ENCODE measurements around the gene MYOT.

Gene MYOT

DNA sequence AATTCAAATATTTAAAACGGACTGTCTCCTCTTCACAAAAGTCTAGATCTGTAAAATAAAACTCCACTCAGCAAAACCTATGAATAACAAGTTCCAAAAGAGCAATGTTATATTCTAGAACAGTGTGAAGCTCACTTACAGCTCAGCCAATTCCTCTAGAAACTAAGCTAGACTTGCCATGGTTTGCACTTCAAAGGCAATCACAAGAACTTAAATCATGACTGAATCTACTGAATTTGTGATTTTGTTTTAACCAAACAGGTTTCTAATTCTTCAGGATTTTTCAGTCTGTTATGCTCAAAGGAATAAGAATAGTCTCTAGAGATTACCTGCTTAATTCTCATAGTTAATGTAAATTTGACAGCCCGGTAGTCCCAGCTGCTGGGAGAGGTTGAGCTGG is 20.2 kb downstream of the MYOT start:
- Histone ChIP-seq H3K4me2 (ENCODE audit: low read length) (peak overlapping the region; percentile 74), H3K9ac (ENCODE audit: low read depth, low read length) (peak overlapping the region; percentile 74), H3K27me3 (ENCODE audit: control insufficient read depth, insufficient read depth, low read length) (no peaks in the 10 kb centered on the region), H3K36me3 (ENCODE audit: insufficient read depth, low read length) (no peaks in the 10 kb centered on the region), H3K4me1 (ENCODE audit: control insufficient read depth, insufficient read depth, low read length) (peaks cover 29% of the 10 kb centered on the region), H3K4me3 (ENCODE audit: low read length) (no peak overlapping the region), H3K9me3 (replicated peaks; ENCODE audit: low read length) (no peaks in the 10 kb centered on the region)

DNA sequence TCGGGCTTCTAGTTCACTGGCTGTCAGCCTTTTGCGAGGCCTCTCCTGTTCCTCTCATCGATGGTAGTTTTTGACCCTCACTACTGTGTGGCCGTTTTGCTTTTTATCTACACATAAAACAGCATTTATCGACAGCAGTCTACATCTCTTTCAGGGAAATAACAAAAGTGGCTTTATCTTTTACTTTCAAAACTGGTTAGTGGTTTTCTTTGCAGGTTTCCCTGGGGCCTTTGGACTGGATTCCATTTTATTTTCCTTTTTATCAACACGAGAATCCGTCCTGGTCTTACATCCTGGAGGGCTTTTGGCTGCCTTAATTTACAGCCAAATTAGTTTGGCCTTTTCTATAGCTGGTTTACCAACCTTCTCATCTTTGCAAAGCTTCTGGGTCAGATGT is 20.8 kb downstream of the MYOT start:
- Histone ChIP-seq H3K4me1 (ENCODE audit: control insufficient read depth, insufficient read depth, low read length) (peaks cover 22% of the 10 kb centered on the region), H3K27me3 (ENCODE audit: control insufficient read depth, insufficient read depth, low read length) (no peaks in the 10 kb centered on the region), H3K9me3 (replicated peaks; ENCODE audit: low read length) (no peaks in the 10 kb centered on the region), H3K4me3 (ENCODE audit: low read length) (peak overlapping the region; percentile 73), H3K36me3 (ENCODE audit: insufficient read depth, low read length) (no peaks in the 10 kb centered on the region), H3K9ac (ENCODE audit: low read depth, low read length) (peak overlapping the region; percentile 74), H3K4me2 (ENCODE audit: low read length) (peak overlapping the region; percentile 74)

DNA sequence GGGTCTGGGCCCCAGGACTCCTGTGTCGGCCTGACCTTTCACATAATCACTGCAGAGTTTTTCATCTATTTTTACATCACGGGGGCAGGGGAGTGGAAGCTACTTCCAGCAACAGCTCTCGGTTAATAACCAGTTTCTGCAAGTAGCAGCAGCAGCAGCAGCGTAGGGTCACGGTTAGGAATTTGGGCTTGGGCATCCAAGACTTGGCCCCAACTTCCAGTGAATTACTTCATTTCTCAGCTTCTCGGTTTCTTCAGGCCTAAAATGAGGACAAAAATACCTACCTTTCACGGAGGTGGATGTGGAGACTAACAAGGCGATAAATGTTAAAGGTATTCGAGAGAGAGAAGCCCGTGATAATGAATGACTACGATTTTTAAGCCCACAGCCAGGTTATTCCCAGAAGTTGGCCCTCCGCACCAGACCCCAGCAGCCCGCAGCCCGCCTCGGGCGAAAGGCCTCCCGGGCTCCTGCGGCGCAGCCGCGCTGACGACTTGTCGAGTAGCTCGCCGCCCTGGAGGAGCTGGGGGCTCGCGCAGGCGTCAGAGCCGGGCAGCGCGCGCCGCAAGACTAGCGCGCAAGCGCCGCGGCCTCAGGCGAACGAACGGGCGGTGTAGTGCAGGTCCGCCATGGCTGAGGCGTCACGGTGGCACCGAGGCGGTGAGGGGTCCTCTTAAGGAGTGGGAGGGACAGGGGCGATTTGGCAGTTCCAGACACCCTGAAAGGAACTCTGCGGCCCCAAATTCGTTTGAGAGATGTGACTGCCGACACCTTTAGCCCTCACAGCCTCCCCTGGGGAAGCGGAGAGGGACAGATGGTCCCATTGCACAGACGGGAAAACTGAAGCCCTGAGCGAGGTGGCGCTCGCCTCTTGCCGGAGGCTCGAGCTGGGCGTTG is 21.5 kb downstream of the MYOT start, which contains the start of gene PKD2L2:
Gene PKD2L2 (plus strand): TSS at position 595 of the 897 bp plus-strand sequence. CDS start 35 bp downstream, at position 630.
- peak within 1 kb of the TSS; percentile 74 for H3K9ac ChIP-seq (ENCODE audit: low read depth, low read length)
- H3K4me1 ChIP-seq (ENCODE audit: control insufficient read depth, insufficient read depth, low read length), result peaks cover 22% of the 10 kb centered on the region
- no peaks in the 10 kb centered on the region for H3K36me3 ChIP-seq (ENCODE audit: insufficient read depth, low read length)
- H3K4me2 ChIP-seq (ENCODE audit: low read length), result peak within 1 kb of the TSS; percentile 74
- no peaks in the 10 kb centered on the region for H3K9me3 ChIP-seq (replicated peaks; ENCODE audit: low read length)
- H3K27me3 ChIP-seq (ENCODE audit: control insufficient read depth, insufficient read depth, low read length), result no peaks in the 10 kb centered on the region
- peak within 1 kb of the TSS; percentile 73 for H3K4me3 ChIP-seq (ENCODE audit: low read length)

DNA sequence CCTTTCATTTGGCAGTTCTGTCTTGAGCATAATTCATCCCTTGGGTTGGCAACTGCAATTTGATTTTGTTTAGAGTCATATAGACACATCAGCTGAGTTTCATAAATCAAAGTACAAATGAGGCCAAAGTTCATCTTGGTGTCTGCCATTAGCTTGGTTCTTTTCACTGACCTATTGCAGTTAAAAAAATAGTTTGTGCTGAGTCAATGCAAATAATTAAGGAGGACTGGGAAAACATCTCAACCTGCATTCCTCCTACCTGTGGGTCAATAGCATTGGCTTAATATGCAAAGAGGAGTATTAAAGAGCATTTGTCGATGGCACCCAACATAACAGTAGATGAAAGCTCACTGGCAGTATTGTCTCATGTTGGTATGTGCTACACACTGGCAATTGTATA is 23.2 kb downstream of the MYOT start:
- Histone ChIP-seq H3K36me3 (ENCODE audit: insufficient read depth, low read length) (no peaks in the 10 kb centered on the region), H3K4me1 (ENCODE audit: control insufficient read depth, insufficient read depth, low read length) (peaks cover 25% of the 10 kb centered on the region), H3K9me3 (replicated peaks; ENCODE audit: low read length) (no peaks in the 10 kb centered on the region), H3K9ac (ENCODE audit: low read depth, low read length) (no peak overlapping the region), H3K4me2 (ENCODE audit: low read length) (no peak overlapping the region), H3K4me3 (ENCODE audit: low read length) (no peak overlapping the region), H3K27me3 (ENCODE audit: control insufficient read depth, insufficient read depth, low read length) (no peaks in the 10 kb centered on the region)

DNA sequence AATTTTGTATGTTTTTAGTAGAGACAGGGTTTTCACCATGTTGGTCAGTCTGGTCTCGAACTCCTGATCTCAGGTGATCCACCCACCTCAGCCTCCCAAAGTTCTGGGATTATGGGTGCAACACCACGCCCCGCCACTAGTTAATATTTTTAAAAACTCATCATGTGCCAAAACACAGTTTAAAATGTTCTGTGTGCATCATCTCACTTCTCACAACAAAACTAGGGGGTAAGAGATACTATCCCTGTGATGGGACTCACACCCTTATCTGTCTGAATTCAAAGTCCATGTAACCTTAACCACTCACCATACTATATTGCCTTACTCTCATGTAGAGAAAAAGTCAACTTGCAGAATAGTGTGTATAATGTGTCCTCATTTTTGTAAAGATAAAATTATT is 24.2 kb downstream of the MYOT start:
- no peaks in the 10 kb centered on the region for H3K27me3 ChIP-seq (ENCODE audit: control insufficient read depth, insufficient read depth, low read length)
- no peak overlapping the region for H3K4me2 ChIP-seq (ENCODE audit: low read length)
- no peaks in the 10 kb centered on the region for H3K36me3 ChIP-seq (ENCODE audit: insufficient read depth, low read length)
- no peak overlapping the region for H3K9ac ChIP-seq (ENCODE audit: low read depth, low read length)
- H3K4me3 ChIP-seq (ENCODE audit: low read length), result no peak overlapping the region
- H3K9me3 ChIP-seq (replicated peaks; ENCODE audit: low read length), result no peaks in the 10 kb centered on the region
- peaks cover 25% of the 10 kb centered on the region for H3K4me1 ChIP-seq (ENCODE audit: control insufficient read depth, insufficient read depth, low read length)

DNA sequence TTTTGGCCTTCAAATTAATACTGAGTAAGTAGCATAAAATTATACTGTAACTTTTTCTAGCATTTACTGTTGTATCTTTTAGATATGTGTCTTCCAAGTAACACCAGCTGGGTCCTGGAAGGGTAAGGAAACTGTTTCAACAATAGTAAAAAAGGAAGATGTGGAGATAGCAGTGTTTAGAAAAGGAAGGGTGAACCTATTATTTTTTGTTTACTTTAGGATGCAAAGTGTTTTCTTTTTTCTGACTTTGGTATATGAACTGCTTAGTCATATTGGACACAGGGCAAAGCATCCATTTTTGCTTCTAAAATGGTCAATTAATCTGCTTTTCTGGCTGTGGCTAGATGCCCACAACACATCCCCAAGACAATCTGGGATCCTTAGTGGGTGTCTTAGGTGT is 26.9 kb downstream of the MYOT start:
- Histone ChIP-seq H3K4me3 (ENCODE audit: low read length) (no peak overlapping the region), H3K27me3 (ENCODE audit: control insufficient read depth, insufficient read depth, low read length) (no peaks in the 10 kb centered on the region), H3K36me3 (ENCODE audit: insufficient read depth, low read length) (no peaks in the 10 kb centered on the region), H3K9ac (ENCODE audit: low read depth, low read length) (no peak overlapping the region), H3K4me2 (ENCODE audit: low read length) (peak overlapping the region; percentile 3), H3K9me3 (replicated peaks; ENCODE audit: low read length) (no peaks in the 10 kb centered on the region), H3K4me1 (ENCODE audit: control insufficient read depth, insufficient read depth, low read length) (peaks cover 7% of the 10 kb centered on the region)

DNA sequence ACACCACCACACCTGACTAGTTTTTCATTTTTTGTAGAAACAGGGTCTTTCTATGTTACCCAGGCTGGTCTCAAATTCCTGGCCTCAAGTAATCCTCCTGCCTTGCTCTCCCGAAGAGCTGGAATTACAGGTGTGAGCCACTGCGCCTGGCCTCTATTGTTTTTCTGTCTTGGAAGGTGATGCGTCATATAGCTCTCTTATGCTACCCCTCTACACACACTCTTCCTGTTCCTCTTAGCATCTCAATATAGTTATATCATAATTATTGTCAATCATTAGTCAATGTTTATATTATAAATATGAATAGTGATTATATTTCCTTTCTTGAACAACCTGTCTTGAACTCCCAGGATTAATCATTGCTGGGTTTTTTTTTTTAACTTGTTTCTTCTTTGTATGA is 28.9 kb downstream of the MYOT start:
- no peaks in the 10 kb centered on the region for H3K36me3 ChIP-seq (ENCODE audit: insufficient read depth, low read length)
- no peaks in the 10 kb centered on the region for H3K27me3 ChIP-seq (ENCODE audit: control insufficient read depth, insufficient read depth, low read length)
- peaks cover 5% of the 10 kb centered on the region for H3K4me1 ChIP-seq (ENCODE audit: control insufficient read depth, insufficient read depth, low read length)
- no peak overlapping the region for H3K9ac ChIP-seq (ENCODE audit: low read depth, low read length)
- H3K9me3 ChIP-seq (replicated peaks; ENCODE audit: low read length), result no peaks in the 10 kb centered on the region
- no peak overlapping the region for H3K4me2 ChIP-seq (ENCODE audit: low read length)
- no peak overlapping the region for H3K4me3 ChIP-seq (ENCODE audit: low read length)

DNA sequence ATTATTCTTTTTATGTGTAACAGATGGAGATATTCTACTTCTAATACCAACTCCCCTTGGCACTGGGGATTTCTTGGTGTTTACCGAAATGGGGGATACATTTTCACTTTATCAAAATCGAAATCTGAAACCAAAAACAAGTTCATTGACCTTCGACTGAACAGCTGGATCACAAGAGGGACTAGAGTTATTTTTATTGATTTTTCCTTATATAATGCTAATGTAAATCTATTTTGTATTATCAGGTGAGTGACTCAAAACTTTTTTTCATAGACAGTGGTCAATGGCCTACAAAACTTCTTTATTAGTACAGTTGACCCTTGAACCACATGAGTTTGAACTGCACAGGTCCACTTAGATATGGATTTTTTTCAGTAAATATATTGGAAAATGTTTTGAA is 31.8 kb downstream of the MYOT start:
- no peaks in the 10 kb centered on the region for H3K9me3 ChIP-seq (replicated peaks; ENCODE audit: low read length)
- H3K4me2 ChIP-seq (ENCODE audit: low read length), result no peak overlapping the region
- H3K4me1 ChIP-seq (ENCODE audit: control insufficient read depth, insufficient read depth, low read length), result no peaks in the 10 kb centered on the region
- H3K4me3 ChIP-seq (ENCODE audit: low read length), result no peak overlapping the region
- no peaks in the 10 kb centered on the region for H3K36me3 ChIP-seq (ENCODE audit: insufficient read depth, low read length)
- H3K27me3 ChIP-seq (ENCODE audit: control insufficient read depth, insufficient read depth, low read length), result no peaks in the 10 kb centered on the region
- H3K9ac ChIP-seq (ENCODE audit: low read depth, low read length), result no peak overlapping the region

DNA sequence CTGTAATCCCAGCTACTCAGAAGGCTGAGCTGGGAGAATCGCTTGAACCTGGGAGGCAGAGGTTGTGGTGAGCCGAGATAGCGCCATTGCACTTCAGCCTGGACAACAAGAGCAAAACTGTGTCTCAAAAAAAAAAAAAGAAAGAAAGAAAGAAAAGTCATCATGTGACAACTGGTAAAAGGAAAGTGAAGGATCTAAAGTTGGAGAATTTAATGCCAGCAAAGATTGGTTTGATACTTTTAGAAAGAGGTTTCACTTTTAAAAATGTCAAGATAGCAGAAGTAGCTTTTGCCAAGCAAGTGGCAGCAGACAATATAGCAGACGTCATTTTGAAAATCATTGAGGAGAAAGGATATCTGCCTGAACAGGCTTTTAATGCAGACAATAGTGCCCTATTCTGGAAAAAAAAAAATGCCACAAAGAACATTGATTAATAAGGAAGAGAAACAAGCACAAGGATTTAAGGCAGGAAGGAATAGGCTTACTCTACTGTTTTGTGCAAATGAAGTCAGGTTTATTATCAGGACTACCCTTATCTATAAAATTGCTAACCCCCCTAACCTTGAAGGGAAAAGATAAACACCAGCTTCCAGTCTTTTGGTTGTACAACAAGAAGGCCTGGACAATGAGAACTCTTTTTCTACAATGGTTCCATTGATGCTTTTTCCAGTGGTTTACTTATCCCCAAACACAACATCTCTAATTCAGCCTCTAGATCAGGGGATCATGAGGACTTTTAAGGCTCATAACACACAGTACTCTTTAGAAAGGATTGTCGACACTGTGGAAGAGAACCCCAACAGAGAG is 33.6 kb downstream of the MYOT start:
- Histone ChIP-seq H3K27me3 (ENCODE audit: control insufficient read depth, insufficient read depth, low read length) (no peaks in the 10 kb centered on the region), H3K4me2 (ENCODE audit: low read length) (no peak overlapping the region), H3K4me3 (ENCODE audit: low read length) (no peak overlapping the region), H3K9me3 (replicated peaks; ENCODE audit: low read length) (no peaks in the 10 kb centered on the region), H3K36me3 (ENCODE audit: insufficient read depth, low read length) (no peaks in the 10 kb centered on the region), H3K4me1 (ENCODE audit: control insufficient read depth, insufficient read depth, low read length) (no peaks in the 10 kb centered on the region), H3K9ac (ENCODE audit: low read depth, low read length) (no peak overlapping the region)

DNA sequence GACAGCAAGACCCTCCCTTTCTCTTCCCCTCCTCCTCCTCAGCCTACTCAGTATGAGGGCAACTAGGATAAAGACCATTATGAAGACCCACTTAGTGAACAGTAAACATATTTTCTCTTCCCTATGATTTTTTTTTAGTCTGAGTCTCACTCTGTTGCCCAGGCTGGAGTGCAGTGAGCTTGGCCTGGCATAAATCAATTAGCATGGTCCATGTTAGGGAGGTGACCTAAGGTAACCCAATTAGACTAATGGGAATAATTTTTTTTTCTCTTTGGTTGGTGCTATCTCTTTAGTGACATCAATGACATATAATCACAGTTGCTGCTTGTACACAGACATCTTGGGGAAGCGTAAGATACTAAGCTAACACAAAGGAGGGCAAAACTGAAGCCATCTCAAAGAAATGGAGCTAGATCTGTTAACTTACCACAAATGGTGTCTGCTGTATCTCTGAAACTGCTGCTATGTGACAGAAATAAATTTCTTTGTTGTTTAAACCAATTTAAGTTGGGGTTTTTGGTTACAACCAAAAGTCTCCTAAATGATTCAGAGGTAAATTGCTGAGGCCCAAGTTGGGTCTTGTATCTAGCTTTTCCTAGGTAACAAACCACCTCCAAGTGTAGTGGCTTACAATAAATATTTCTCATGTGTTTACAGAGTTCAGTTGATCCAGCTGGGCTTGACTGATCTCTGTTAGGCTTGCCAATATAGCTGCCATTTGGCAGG is 34.9 kb downstream of the MYOT start:
- Histone ChIP-seq H3K9me3 (replicated peaks; ENCODE audit: low read length) (no peaks in the 10 kb centered on the region), H3K4me2 (ENCODE audit: low read length) (no peak overlapping the region), H3K4me1 (ENCODE audit: control insufficient read depth, insufficient read depth, low read length) (no peaks in the 10 kb centered on the region), H3K4me3 (ENCODE audit: low read length) (no peak overlapping the region), H3K36me3 (ENCODE audit: insufficient read depth, low read length) (no peaks in the 10 kb centered on the region), H3K27me3 (ENCODE audit: control insufficient read depth, insufficient read depth, low read length) (no peaks in the 10 kb centered on the region), H3K9ac (ENCODE audit: low read depth, low read length) (no peak overlapping the region)

DNA sequence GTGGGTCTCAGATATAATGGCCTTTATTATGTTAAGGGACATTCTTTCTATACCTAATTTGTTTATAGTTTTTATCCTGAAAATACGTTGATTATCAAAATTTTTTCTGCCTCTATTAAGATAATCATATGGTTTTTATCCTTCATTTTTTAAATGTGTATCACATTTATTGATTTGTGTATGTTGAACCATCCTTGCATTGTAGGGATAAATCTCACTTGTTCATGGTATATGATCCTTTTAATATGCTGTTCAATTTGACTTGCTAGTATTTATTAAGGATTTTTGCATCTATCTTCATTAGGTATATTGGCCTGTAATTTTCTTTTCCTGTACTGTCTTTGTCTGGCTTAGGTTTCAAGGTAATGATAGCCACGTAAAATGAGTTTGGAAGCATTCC is 47.1 kb downstream of the MYOT start:
- no peak overlapping the region for H3K9ac ChIP-seq (ENCODE audit: low read depth, low read length)
- H3K4me2 ChIP-seq (ENCODE audit: low read length), result no peak overlapping the region
- no peaks in the 10 kb centered on the region for H3K4me1 ChIP-seq (ENCODE audit: control insufficient read depth, insufficient read depth, low read length)
- H3K36me3 ChIP-seq (ENCODE audit: insufficient read depth, low read length), result no peaks in the 10 kb centered on the region
- H3K9me3 ChIP-seq (replicated peaks; ENCODE audit: low read length), result no peaks in the 10 kb centered on the region
- no peaks in the 10 kb centered on the region for H3K27me3 ChIP-seq (ENCODE audit: control insufficient read depth, insufficient read depth, low read length)
- H3K4me3 ChIP-seq (ENCODE audit: low read length), result no peak overlapping the region

Data from skeletal muscle satellite cell (primary cell).